NCI-H1417 treated with DMSO at 0.1 percent for 48 hours (cell line): ENCODE measurements around the gene CACNA2D4.

Experiments used
- DNase-seq: peaks from one replicate; lab custom pipeline; 2025; lab: John Stamatoyannopoulos, UW

The CACNA2D4 gene

GRCh38 chr12:1844661-1845409 is 73.6 kb downstream of the CACNA2D4 start:
- no peak for DNase-seq

- DNase-seq, result no peak
These were observed 74.2 kb downstream of the CACNA2D4 start for GRCh38 chr12:1844223-1844622.

- no peak for DNase-seq
These were observed 74.8 kb downstream of the CACNA2D4 start for GRCh38 chr12:1843641-1844005.

GRCh38 chr12:1842905-1843640 is 75.4 kb downstream of the CACNA2D4 start:
- no peak for DNase-seq

- DNase-seq, result no peak
These were observed 76.1 kb downstream of the CACNA2D4 start for GRCh38 chr12:1842183-1842904.

- DNase-seq, result no peak
These were observed 76.8 kb downstream of the CACNA2D4 start for GRCh38 chr12:1841586-1842182.

- no peak for DNase-seq
These were observed 77.4 kb downstream of the CACNA2D4 start for GRCh38 chr12:1840981-1841425.

- no peak for DNase-seq
These were observed 78.2 kb downstream of the CACNA2D4 start for GRCh38 chr12:1839956-1840951.

GRCh38 chr12:1839464-1839863 is 79.0 kb downstream of the CACNA2D4 start:
- DNase-seq, result no peak

- no peak for DNase-seq
These were observed 79.5 kb downstream of the CACNA2D4 start for GRCh38 chr12:1838994-1839365.

- no peak for DNase-seq
These were observed 80.1 kb downstream of the CACNA2D4 start for GRCh38 chr12:1838205-1838993.

- no peak for DNase-seq
These were observed 80.8 kb downstream of the CACNA2D4 start for GRCh38 chr12:1837541-1838204.

GRCh38 chr12:1836854-1837421 is 81.5 kb downstream of the CACNA2D4 start:
- DNase-seq, result no peak

GRCh38 chr12:1836241-1836803 is 82.1 kb downstream of the CACNA2D4 start:
- DNase-seq, result no peak

GRCh38 chr12:1835211-1836131 is 83.0 kb downstream of the CACNA2D4 start:
- no peak for DNase-seq

- no peak for DNase-seq
These were observed 84.1 kb downstream of the CACNA2D4 start for GRCh38 chr12:1834186-1834925.

GRCh38 chr12:1833596-1834028 is 84.8 kb downstream of the CACNA2D4 start:
- no peak for DNase-seq
